OCI-LY7 (cell line): Measurements from ENCODE around the gene SDF4. TPM values are rescaled to one million over a fixed set of nuclear protein-coding genes. Genes with fewer than 3 reads are reported as not detected.

ENCODE experiments used
- BruUV-seq: library from RNA; stranded (reverse); fragments of 400-500 nt; replicated peaks from 2 replicates; lab custom pipeline; 2021; lab: Mats Ljungman, UMichigan
- CTCF ChIA-PET: fragments of 300-600 bp; sonication (Branson Sonifier 250); formaldehyde crosslinking; loops from one replicate; lab custom pipeline; 2022; ENCODE audit warnings: antibody characterized with exemption; ENCODE audit not compliant: unreplicated experiment; lab: Charles Lee
- POLR2A ChIA-PET: fragments of 300-600 bp; sonication (Branson Sonifier 250); formaldehyde crosslinking; loops from one replicate; lab custom pipeline; 2022; ENCODE audit warnings: antibody characterized with exemption; lab: Charles Lee
- DNase-seq: peaks from one replicate; pipeline ENCODE4 v3.0.0-alpha.2; 2015; ENCODE audit warnings: low spot score
- H2AFZ ChIP-seq: fragments of 200-600 bp; sonication (generic), shearing (Covaris generic); 2 replicates; pipeline ENCODE4 v1.6.1; 2014; ENCODE audit warnings: mild to moderate bottlenecking, antibody characterized with exemption, low read length, moderate library complexity
- H3K27ac ChIP-seq: fragments of 200-600 bp; sonication (generic); 2 replicates; pipeline ENCODE4 v1.5.1; 2014; ENCODE audit warnings: mixed run types, low read depth, mild to moderate bottlenecking, moderate library complexity, low read length, inconsistent platforms; ENCODE audit not compliant: poor library complexity, severe bottlenecking
- H3K36me3 ChIP-seq: fragments of 200-600 bp; sonication (generic); 2 replicates; pipeline ENCODE4 v1.6.1; 2014; ENCODE audit warnings: mild to moderate bottlenecking, antibody characterized with exemption, low read length, moderate library complexity, mixed read lengths; ENCODE audit not compliant: insufficient read depth
- H3K4me1 ChIP-seq: fragments of 200-600 bp; sonication (generic); 2 replicates; pipeline ENCODE4 v1.5.1; 2014; ENCODE audit warnings: mild to moderate bottlenecking, low read length; ENCODE audit not compliant: insufficient read depth, poor library complexity, severe bottlenecking
- H3K4me2 ChIP-seq: fragments of 200-600 bp; sonication (generic); 2 replicates; pipeline ENCODE4 v1.6.1; 2014; ENCODE audit warnings: mild to moderate bottlenecking, low read length
- H3K4me3 ChIP-seq: fragments of 200-600 bp; sonication (generic); 2 replicates; pipeline ENCODE4 v1.5.1; 2014; ENCODE audit warnings: mild to moderate bottlenecking, low read depth, low read length; ENCODE audit not compliant: poor library complexity, severe bottlenecking
- H3K79me2 ChIP-seq: fragments of 200-600 bp; sonication (generic); 2 replicates; pipeline ENCODE4 v1.6.1; 2016; ENCODE audit warnings: low read depth, mild to moderate bottlenecking, low read length, moderate library complexity, mixed read lengths; ENCODE audit not compliant: insufficient read depth
- H3K9me2 ChIP-seq: fragments of 200-600 bp; sonication (generic); 2 replicates; pipeline ENCODE4 v1.6.1; 2016; ENCODE audit warnings: mild to moderate bottlenecking, low read length, mixed read lengths; ENCODE audit not compliant: insufficient read depth
- H3K9me3 ChIP-seq: fragments of 200-600 bp; sonication (generic); 2 replicates; pipeline ENCODE4 v1.6.1; 2014; ENCODE audit warnings: mild to moderate bottlenecking, mixed run types, low read length, mixed read lengths
- H4K20me1 ChIP-seq: fragments of 200-600 bp; sonication (generic); 2 replicates; pipeline ENCODE4 v1.6.1; 2014; ENCODE audit warnings: mild to moderate bottlenecking, antibody characterized with exemption, low read length, moderate library complexity, mixed read lengths; ENCODE audit not compliant: insufficient read depth
- EZH2phosphoT487 ChIP-seq: fragments of 200-600 bp; sonication (generic); IDR thresholded peaks from 2 replicates; pipeline ENCODE4 v1.6.1; 2018; ENCODE audit warnings: low read depth, borderline replicate concordance, mild to moderate bottlenecking, mixed run types, antibody characterized with exemption, low read length, moderate library complexity, mixed read lengths
- intact Hi-C: fragments of 100-400 bp; cut with micrococcal nuclease; formaldehyde crosslinking; loops from one replicate; pipeline ENCODE4 v1.10.0; 2022; ENCODE audit not compliant: unreplicated experiment
- total RNA-seq, 2 experiments: library from RNA; depleted of rRNA in 1 of 2; stranded (reverse); fragments of >200 nt in 1 of 2; shearing (Covaris generic) in 1 of 2; gene quantifications; 2 replicates each; pipeline ENCODE4 v1.2.3, GENCODE V29; 2014 to 2022
- TF ChIP-seq, protein P1 (sequence below): fragments of 200-600 bp; sonication (generic); conservative IDR thresholded peaks from 2 replicates; pipeline ENCODE4 v1.5.1; 2014; ENCODE audit warnings: mild to moderate bottlenecking, antibody characterized with exemption, low read length, moderate library complexity, mixed read lengths

The SDF4 gene
- total RNA-seq, 2 experiments from 2014 or later = 47.7 to 85.7 TPM

- H3K9me2 ChIP-seq = no peaks in the 10 kb centered on the region
- H3K79me2 ChIP-seq = no peaks in the 10 kb centered on the region
- intact Hi-C loops = no loop called here
- no peaks in the 10 kb centered on the region for H3K4me1 ChIP-seq
- ChIA-PET CTCF (no interaction called here), POLR2A (no interaction called here)
- H2AFZ ChIP-seq = no peak overlapping the region
- TF ChIP-seq EZH2phosphoT487 = no peak
- TF ChIP-seq, protein P1, sequence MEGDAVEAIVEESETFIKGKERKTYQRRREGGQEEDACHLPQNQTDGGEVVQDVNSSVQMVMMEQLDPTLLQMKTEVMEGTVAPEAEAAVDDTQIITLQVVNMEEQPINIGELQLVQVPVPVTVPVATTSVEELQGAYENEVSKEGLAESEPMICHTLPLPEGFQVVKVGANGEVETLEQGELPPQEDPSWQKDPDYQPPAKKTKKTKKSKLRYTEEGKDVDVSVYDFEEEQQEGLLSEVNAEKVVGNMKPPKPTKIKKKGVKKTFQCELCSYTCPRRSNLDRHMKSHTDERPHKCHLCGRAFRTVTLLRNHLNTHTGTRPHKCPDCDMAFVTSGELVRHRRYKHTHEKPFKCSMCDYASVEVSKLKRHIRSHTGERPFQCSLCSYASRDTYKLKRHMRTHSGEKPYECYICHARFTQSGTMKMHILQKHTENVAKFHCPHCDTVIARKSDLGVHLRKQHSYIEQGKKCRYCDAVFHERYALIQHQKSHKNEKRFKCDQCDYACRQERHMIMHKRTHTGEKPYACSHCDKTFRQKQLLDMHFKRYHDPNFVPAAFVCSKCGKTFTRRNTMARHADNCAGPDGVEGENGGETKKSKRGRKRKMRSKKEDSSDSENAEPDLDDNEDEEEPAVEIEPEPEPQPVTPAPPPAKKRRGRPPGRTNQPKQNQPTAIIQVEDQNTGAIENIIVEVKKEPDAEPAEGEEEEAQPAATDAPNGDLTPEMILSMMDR = no peak
- no peaks in the 10 kb centered on the region for H4K20me1 ChIP-seq
- H3K36me3 ChIP-seq = no peaks in the 10 kb centered on the region
- DNase-seq = no peak
- no peak overlapping the region for H3K27ac ChIP-seq
- no peak overlapping the region for H3K4me3 ChIP-seq
- no peaks in the 10 kb centered on the region for H3K9me3 ChIP-seq
- H3K4me2 ChIP-seq = no peak overlapping the region
- no TSS peak for BruUV-seq
These were observed 40.1 kb downstream of the SDF4 start for GRCh38 chr1:1191734-1192133.

DNA sequence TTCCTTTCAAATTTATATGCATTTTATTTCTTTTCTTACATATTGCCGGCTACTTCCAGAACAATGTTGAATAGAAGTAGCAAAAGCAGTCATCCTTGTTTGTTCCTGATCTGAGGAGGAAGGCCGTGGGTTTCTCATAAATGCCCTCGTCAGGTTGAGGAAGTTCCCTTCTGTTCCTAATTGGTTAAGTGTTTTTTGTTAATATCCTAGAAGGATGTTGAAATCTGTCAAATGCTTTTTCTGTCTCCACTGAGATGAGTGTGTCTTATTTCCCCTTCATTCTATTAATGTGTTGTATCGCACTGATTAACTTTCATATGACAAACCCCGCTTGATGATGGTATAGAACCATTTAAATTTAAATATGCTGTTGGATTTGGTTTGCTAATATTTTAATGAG lies 42.7 kb downstream of the SDF4 start:
- H3K4me1 ChIP-seq = no peaks in the 10 kb centered on the region
- ChIA-PET POLR2A (no interaction called here), CTCF (no interaction called here)
- intact Hi-C loops = no loop called here
- TF ChIP-seq EZH2phosphoT487 = no peak
- TF ChIP-seq, protein P1 = no peak
- no TSS peak for BruUV-seq
- H3K79me2 ChIP-seq = no peaks in the 10 kb centered on the region
- no peaks in the 10 kb centered on the region for H3K9me3 ChIP-seq
- no peak for DNase-seq
- no peak overlapping the region for H3K4me2 ChIP-seq
- no peaks in the 10 kb centered on the region for H3K36me3 ChIP-seq
- H3K4me3 ChIP-seq = no peak overlapping the region
- H4K20me1 ChIP-seq = no peaks in the 10 kb centered on the region
- H3K9me2 ChIP-seq = no peaks in the 10 kb centered on the region
- no peak overlapping the region for H2AFZ ChIP-seq
- H3K27ac ChIP-seq = no peak overlapping the region

DNA sequence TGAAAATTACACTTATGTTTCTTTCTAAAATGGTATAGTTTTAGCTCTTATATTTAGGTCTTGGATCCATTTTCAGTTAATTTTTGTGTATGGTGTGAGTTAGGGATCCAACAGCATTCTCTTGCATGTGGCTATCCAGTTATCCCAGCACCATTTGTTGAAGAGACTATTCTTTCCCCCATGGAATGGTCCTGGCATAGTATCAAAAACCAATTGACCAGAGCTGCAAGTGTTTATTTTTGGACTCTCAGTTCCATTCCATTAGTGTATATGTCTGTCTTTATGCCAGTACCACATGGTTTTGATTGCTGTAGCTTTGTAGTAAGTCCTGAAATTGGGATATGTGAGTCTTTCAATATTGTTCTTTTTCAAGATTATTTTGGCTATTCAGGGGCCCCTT lies 43.9 kb downstream of the SDF4 start:
- no TSS peak for BruUV-seq
- Histone ChIP-seq H3K79me2 (no peaks in the 10 kb centered on the region), H3K4me1 (no peaks in the 10 kb centered on the region), H3K9me3 (no peaks in the 10 kb centered on the region), H3K27ac (no peak overlapping the region), H3K4me2 (no peak overlapping the region), H4K20me1 (no peaks in the 10 kb centered on the region), H2AFZ (no peak overlapping the region), H3K36me3 (no peaks in the 10 kb centered on the region), H3K9me2 (no peaks in the 10 kb centered on the region), H3K4me3 (no peak overlapping the region)
- TF ChIP-seq EZH2phosphoT487 = no peak
- TF ChIP-seq, protein P1 = no peak
- POLR2A ChIA-PET = no interaction called here
- CTCF ChIA-PET = no interaction called here
- DNase-seq = no peak
- intact Hi-C loops = no loop called here
